ENCODE results near the gene ZSWIM5. TPM values are rescaled to one million over a fixed set of nuclear protein-coding genes. Genes with fewer than 3 reads are reported as not detected.
"Not testable (repeated sequence)": the region's sequence is repeated elsewhere in the genome, so short reads cannot be mapped to it uniquely, and the experiment has no call there.

The ZSWIM5 gene
- polyA plus RNA-seq, 10 donors = 0.50 to 0.82 (median 0.59) TPM

- no peak for DNase-seq
Observed at GRCh38 chr1:45004281-45004920, 202.0 kb downstream of the ZSWIM5 start.

GRCh38 chr1:45003741-45004140 is 202.7 kb downstream of the ZSWIM5 start:
- DNase-seq = no peak

GRCh38 chr1:45002650-45003645 is 203.5 kb downstream of the ZSWIM5 start:
- no peak for DNase-seq

GRCh38 chr1:45001576-45001975 is 204.8 kb downstream of the ZSWIM5 start:
- DNase-seq = not testable (repeated sequence)

DNA sequence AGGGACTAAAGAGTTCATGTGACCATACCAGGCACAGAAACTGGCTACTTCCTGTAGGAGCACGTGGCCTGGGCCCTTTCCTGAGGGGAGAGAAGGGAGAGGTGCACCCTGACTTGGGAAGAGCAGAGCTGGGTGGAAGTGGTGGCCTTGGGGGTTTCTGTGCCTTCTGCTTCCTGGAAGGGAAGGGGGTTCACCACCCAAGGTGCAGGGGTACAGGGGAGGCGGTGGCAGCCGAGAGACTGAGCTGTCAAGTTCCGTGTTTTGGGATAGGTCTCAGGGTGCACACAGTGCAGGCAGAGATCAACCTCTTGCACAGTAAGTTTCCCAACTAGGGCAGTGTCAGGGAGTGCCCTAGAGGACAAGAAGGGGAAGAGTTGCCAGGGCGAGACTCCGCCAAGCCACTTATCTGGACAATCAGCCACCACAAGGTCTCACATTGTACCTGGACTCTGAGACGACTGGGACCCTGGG is 205.4 kb downstream of the ZSWIM5 start:
- DNase-seq = peak in 1 of 3 donors; percentile 23

GRCh38 chr1:44999232-44999631 is 207.2 kb downstream of the ZSWIM5 start:
- DNase-seq = no peak

DNA sequence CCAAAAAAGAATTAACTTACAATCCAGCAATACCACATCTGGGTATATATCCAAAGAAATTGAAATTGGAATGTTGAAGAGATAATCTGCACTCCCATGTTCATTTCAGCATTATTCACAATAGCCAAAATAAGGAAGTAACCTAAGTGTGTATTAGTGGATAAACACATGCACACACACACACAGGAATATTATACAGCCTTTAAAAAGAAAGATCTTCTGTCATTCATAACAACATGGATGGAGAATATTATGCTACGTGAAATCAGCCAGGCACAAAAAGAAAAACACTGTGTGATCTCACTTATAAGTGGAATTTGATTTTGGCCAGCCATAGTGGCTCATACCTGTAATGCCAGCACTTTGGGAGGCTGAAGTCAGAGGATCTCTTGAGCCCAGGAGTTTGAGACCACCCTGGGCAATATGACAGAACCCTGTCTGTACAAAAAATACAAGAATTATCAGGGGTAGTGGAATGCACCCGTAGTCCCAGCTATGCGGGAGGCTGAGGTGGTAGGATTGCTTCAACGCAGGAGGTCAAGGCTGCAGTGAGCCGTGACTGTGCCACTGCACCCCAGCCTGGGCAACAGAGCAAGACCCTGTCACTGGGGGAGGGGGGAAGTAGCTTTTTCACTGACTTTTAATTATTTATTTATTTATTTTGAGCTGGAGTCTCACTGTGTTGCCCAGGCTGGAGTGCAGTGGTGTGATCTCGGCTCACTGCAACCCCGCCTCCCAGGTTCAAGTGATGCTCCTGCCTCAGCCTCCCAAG is 210.8 kb downstream of the ZSWIM5 start:
- no peak for DNase-seq

DNA sequence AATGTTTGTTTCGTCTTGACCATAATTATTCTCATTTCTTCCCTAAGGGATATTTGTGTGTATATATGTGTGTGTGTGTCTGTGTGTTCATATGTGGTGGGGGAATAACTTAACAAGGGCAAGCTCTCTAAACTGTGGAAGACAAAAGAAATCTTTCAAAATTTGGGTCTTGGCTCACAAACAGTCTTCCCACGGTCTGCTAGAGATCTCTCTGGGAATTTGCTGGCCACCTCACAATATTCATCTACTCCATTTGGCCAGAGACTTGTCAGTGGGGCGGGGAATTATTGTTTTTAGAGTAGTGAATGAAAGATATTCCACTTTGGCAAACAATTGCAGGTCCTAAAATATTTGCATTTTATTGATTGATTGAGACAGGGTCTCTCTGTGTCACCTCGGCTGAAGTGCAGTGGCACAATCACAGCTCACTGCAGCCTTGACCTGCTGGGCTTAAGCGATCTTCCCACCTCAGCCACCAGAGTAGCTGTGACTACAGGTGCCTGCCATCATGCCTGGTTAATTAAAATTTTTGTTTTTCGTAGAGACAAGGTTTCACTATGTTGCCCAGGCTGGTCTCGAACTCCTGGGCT is 212.0 kb downstream of the ZSWIM5 start:
- DNase-seq = peak in 1 of 3 donors; percentile 68

- no peak for DNase-seq
Observed at GRCh38 chr1:44988531-44989156, 217.8 kb downstream of the ZSWIM5 start.

DNA sequence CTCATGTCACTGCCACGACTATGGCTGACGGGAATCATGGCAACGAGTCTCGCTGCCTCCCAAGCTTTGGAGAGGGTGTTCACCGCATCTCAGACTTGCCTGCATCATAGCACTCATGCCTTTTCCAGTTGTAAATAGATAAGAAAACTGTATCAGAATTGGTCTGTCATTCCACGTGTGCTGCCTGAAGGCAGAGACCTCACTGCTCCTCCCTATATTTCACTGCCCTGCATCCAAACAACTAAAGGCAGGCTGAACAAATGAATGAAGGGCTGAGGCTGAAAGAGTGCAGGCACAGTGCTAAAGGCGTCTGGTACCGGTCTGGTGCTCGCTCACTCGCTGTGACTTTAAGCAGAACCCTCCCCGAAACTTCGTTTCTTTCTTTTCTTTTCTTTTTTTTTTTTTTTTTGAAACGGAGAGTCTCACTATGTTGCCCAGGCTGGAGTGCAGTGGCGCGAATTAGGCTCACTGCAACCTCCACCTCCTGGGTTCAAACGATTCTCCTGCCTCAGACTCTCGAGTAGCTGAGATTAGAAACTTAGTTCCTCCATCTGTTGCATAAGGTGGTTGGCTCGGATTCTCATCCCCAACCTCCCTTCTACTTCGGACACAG is 220.6 kb downstream of the ZSWIM5 start:
- DNase-seq = peak in 1 of 3 donors; percentile 17

- DNase-seq = not testable (repeated sequence)
Observed at GRCh38 chr1:44977372-44977771, 229.0 kb downstream of the ZSWIM5 start.

- DNase-seq = no peak
Observed at GRCh38 chr1:44976252-44976651, 230.2 kb downstream of the ZSWIM5 start.

- DNase-seq = no peak
Observed at GRCh38 chr1:44973645-44974044, 232.8 kb downstream of the ZSWIM5 start.

GRCh38 chr1:44970317-44970716 is 236.1 kb downstream of the ZSWIM5 start:
- no peak for DNase-seq

Other genes starting within 250 kb of the ZSWIM5 start
- gene EIF2B3, start 220.0 kb downstream of the ZSWIM5 start, polyA plus RNA-seq (ENCODE audit: insufficient read length in 10 of 10) = 10 to 100 TPM; 24.0 to 32.3 (median 29.7) TPM
- gene HECTD3, start 195.3 kb downstream of the ZSWIM5 start, polyA plus RNA-seq (ENCODE audit: insufficient read length in 10 of 10) = 10 to 100 TPM; 24.3 to 31.8 (median 28.2) TPM
- 10 to 100 TPM; 72.2 to 93.4 (median 78.5) TPM for gene UROD, start 194.4 kb downstream of the ZSWIM5 start, polyA plus RNA-seq (ENCODE audit: insufficient read length in 10 of 10)
- gene HPDL, start 120.3 kb upstream of the ZSWIM5 start, polyA plus RNA-seq (ENCODE audit: insufficient read length in 10 of 10) = 1 to 10 TPM; 1.1 to 2.2 (median 1.6) TPM
- gene TOE1, start 133.6 kb upstream of the ZSWIM5 start, polyA plus RNA-seq (ENCODE audit: insufficient read length in 10 of 10) = 1 to 10 TPM; 5.9 to 8.9 (median 6.8) TPM
- 10 to 100 TPM; 11.5 to 22.7 (median 15.7) TPM for gene MUTYH, start 133.8 kb upstream of the ZSWIM5 start, polyA plus RNA-seq (ENCODE audit: insufficient read length in 10 of 10)